ENCODE measurements around the gene CMSS1.

DNA sequence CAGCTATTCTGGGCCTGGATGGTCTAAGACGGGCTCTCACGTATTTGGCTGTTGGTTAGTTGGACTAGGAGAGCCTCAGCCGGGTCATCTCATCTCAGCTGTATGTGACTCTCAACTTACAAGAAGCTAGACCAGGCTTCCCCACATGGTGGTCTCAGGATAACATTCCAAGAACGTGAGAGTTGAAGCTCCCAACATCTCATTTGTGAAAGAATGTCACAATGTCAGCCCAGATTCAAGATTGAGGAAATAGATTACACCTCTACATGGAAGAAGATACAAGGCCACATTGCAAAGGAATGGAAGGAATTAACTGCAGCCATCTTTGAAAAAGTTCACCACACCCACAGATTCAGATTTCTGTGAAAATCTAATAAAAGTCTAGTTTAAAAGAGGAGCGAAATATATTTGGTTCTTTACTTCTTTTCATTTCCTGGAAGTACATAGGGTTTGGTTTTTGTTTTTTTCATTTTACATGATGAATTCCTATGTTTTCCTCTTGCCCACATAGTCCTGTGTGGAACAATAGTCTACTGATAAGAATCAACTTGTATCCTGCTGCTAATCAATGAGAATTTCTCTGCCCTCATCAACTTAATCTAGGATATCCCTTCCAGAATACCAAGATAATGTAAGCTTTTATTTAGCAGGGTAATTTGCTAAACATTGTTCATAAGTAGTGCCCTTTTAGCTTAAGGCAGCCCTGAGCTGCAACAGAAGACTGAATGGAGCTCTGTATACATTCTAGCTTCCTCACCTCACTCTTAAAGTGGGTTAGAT is 116.5 kb downstream of the CMSS1 start:
- TF ChIP-seq POLR2A (IDR thresholded peaks at IDR 0.05) = no peak
- TF ChIP-seq, protein P1, sequence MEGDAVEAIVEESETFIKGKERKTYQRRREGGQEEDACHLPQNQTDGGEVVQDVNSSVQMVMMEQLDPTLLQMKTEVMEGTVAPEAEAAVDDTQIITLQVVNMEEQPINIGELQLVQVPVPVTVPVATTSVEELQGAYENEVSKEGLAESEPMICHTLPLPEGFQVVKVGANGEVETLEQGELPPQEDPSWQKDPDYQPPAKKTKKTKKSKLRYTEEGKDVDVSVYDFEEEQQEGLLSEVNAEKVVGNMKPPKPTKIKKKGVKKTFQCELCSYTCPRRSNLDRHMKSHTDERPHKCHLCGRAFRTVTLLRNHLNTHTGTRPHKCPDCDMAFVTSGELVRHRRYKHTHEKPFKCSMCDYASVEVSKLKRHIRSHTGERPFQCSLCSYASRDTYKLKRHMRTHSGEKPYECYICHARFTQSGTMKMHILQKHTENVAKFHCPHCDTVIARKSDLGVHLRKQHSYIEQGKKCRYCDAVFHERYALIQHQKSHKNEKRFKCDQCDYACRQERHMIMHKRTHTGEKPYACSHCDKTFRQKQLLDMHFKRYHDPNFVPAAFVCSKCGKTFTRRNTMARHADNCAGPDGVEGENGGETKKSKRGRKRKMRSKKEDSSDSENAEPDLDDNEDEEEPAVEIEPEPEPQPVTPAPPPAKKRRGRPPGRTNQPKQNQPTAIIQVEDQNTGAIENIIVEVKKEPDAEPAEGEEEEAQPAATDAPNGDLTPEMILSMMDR (IDR thresholded peaks at IDR 0.05) = no peak
